ENCODE data around the gene NADSYN1.

The NADSYN1 gene

GRCh38 chr11:71432761-71433647 lies 20.0 kb upstream of the NADSYN1 start:
- Histone ChIP-seq H4K20me1 (ENCODE audit: control insufficient read depth, insufficient read depth, low read depth, low read length) (0 out of 2 replicates have a peak, but pooled peaks cover 4% of the 10 kb centered on the region), H3K36me3 (ENCODE audit: control insufficient read depth, low read length) (peaks cover 40% of the 10 kb centered on the region), H3K9me2 (replicated peaks; ENCODE audit: control insufficient read depth, low read length) (no peaks in the 10 kb centered on the region), H3K27ac (ENCODE audit: low read depth, low read length) (no peak overlapping the region), H3F3A (ENCODE audit: control insufficient read depth, insufficient read depth) (no peaks in the 10 kb centered on the region), H3K4me1 (ENCODE audit: control insufficient read depth, low read length) (no peaks in the 10 kb centered on the region), H3K4me2 (ENCODE audit: low read length) (no peak overlapping the region), H3K79me2 (ENCODE audit: control insufficient read depth, low read length) (no peaks in the 10 kb centered on the region), H3K27me3 (ENCODE audit: control insufficient read depth, low read length) (no peaks in the 10 kb centered on the region), H3K4me3 (ENCODE audit: low read length) (no peak overlapping the region), H3K9me3 (ENCODE audit: control insufficient read depth, insufficient read depth, low read length) (no peaks in the 10 kb centered on the region)
- no peak for TF ChIP-seq CTCF (IDR thresholded peaks at IDR 0.05; ENCODE audit: low read depth, low read length, poor library complexity, severe bottlenecking)
- TF ChIP-seq EZH2phosphoT487 (IDR thresholded peaks at IDR 0.05; ENCODE audit: borderline replicate concordance, low read length), result no peak

GRCh38 chr11:71433648-71434450 lies 19.2 kb upstream of the NADSYN1 start:
- H3K4me3 ChIP-seq (ENCODE audit: low read length), result no peak overlapping the region
- no peaks in the 10 kb centered on the region for H3K79me2 ChIP-seq (ENCODE audit: control insufficient read depth, low read length)
- no peaks in the 10 kb centered on the region for H3K9me2 ChIP-seq (replicated peaks; ENCODE audit: control insufficient read depth, low read length)
- 0 out of 2 replicates have a peak, but pooled peaks cover 4% of the 10 kb centered on the region for H4K20me1 ChIP-seq (ENCODE audit: control insufficient read depth, insufficient read depth, low read depth, low read length)
- H3F3A ChIP-seq (ENCODE audit: control insufficient read depth, insufficient read depth), result no peaks in the 10 kb centered on the region
- no peaks in the 10 kb centered on the region for H3K4me1 ChIP-seq (ENCODE audit: control insufficient read depth, low read length)
- H3K4me2 ChIP-seq (ENCODE audit: low read length), result no peak overlapping the region
- TF ChIP-seq CTCF (IDR thresholded peaks at IDR 0.05; ENCODE audit: low read depth, low read length, poor library complexity, severe bottlenecking) (no peak), EZH2phosphoT487 (IDR thresholded peaks at IDR 0.05; ENCODE audit: borderline replicate concordance, low read length) (no peak)
- H3K36me3 ChIP-seq (ENCODE audit: control insufficient read depth, low read length), result peaks cover 48% of the 10 kb centered on the region
- no peaks in the 10 kb centered on the region for H3K27me3 ChIP-seq (ENCODE audit: control insufficient read depth, low read length)
- H3K27ac ChIP-seq (ENCODE audit: low read depth, low read length), result no peak overlapping the region
- H3K9me3 ChIP-seq (ENCODE audit: control insufficient read depth, insufficient read depth, low read length), result no peaks in the 10 kb centered on the region

GRCh38 chr11:71434576-71435130 lies 18.4 kb upstream of the NADSYN1 start:
- Histone ChIP-seq H4K20me1 (ENCODE audit: control insufficient read depth, insufficient read depth, low read depth, low read length) (0 out of 2 replicates have a peak, but pooled peaks cover 4% of the 10 kb centered on the region), H3K4me1 (ENCODE audit: control insufficient read depth, low read length) (no peaks in the 10 kb centered on the region), H3K4me3 (ENCODE audit: low read length) (no peak overlapping the region), H3K27ac (ENCODE audit: low read depth, low read length) (no peak overlapping the region), H3K36me3 (ENCODE audit: control insufficient read depth, low read length) (peaks cover 56% of the 10 kb centered on the region), H3K4me2 (ENCODE audit: low read length) (no peak overlapping the region), H3F3A (ENCODE audit: control insufficient read depth, insufficient read depth) (no peaks in the 10 kb centered on the region), H3K9me3 (ENCODE audit: control insufficient read depth, insufficient read depth, low read length) (no peaks in the 10 kb centered on the region), H3K9me2 (replicated peaks; ENCODE audit: control insufficient read depth, low read length) (no peaks in the 10 kb centered on the region), H3K27me3 (ENCODE audit: control insufficient read depth, low read length) (no peaks in the 10 kb centered on the region), H3K79me2 (ENCODE audit: control insufficient read depth, low read length) (no peaks in the 10 kb centered on the region)
- TF ChIP-seq CTCF (IDR thresholded peaks at IDR 0.05; ENCODE audit: low read depth, low read length, poor library complexity, severe bottlenecking) (no peak), EZH2phosphoT487 (IDR thresholded peaks at IDR 0.05; ENCODE audit: borderline replicate concordance, low read length) (no peak)

Data from DOHH2 (cell line).